ENCODE results near the gene CLDN3. TPM values are rescaled to one million over a fixed set of nuclear protein-coding genes. Genes with fewer than 3 reads are reported as not detected.

The CLDN3 gene, protein sequence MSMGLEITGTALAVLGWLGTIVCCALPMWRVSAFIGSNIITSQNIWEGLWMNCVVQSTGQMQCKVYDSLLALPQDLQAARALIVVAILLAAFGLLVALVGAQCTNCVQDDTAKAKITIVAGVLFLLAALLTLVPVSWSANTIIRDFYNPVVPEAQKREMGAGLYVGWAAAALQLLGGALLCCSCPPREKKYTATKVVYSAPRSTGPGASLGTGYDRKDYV
- 0.33 TPM in 1 of 2 replicates, not detected in the other for total RNA-seq

GRCh38 chr7:73770002-73770859 is at the start of gene CLDN3:
TSS of gene CLDN3 (minus strand) at chr7:73770270. CDS start at chr7:73770049, 221 bp downstream.

GRCh38 chr7:73738612-73739386 is 31.3 kb downstream of the CLDN3 start, which contains the start of gene ABHD11:
TSS of gene ABHD11 (minus strand) at chr7:73738802. CDS start at chr7:73738770, 32 bp downstream.

Other genes with a start within 250 kb of the CLDN3 start
- gene BAZ1B, start 248.0 kb downstream of the CLDN3 start, total RNA-seq, result 50.4 and 61.8 TPM in 2 replicates
- gene BCL7B, start 212.6 kb downstream of the CLDN3 start, total RNA-seq, result 20.2 and 26.0 TPM in 2 replicates
- gene TBL2, start 191.7 kb downstream of the CLDN3 start, total RNA-seq, result 66.2 and 135 TPM in 2 replicates
- gene MLXIPL, start 145.7 kb downstream of the CLDN3 start, total RNA-seq, result 0.66 TPM in 1 of 2 replicates, not detected in the other
- 6.4 and 12.2 TPM in 2 replicates for gene VPS37D, start 102.4 kb downstream of the CLDN3 start, total RNA-seq
- gene DNAJC30, start 86.8 kb downstream of the CLDN3 start, total RNA-seq, result 2.2 and 3.8 TPM in 2 replicates
- gene BUD23, start 86.7 kb downstream of the CLDN3 start, total RNA-seq, result 41.0 and 54.8 TPM in 2 replicates
- gene STX1A, start 50.6 kb downstream of the CLDN3 start, total RNA-seq, result 16.3 and 20.3 TPM in 2 replicates
- gene ABHD11, start 31.5 kb downstream of the CLDN3 start, total RNA-seq, result 11.6 and 19.6 TPM in 2 replicates
- gene CLDN4, start 60.7 kb upstream of the CLDN3 start, total RNA-seq, result 1.3 and 1.7 TPM in 2 replicates
- gene METTL27, start 72.2 kb upstream of the CLDN3 start, total RNA-seq, result 7.1 and 36.6 TPM in 2 replicates
- 0.17 TPM in 1 of 2 replicates, not detected in the other for gene TMEM270, start 90.9 kb upstream of the CLDN3 start, total RNA-seq